WERI-Rb-1 (cell line): Measurements from ENCODE around the gene GCA.

Experiments used
- DNase-seq: peaks from one replicate; pipeline ENCODE4 v3.0.0-alpha.2; 2020
- H3K27ac ChIP-seq: fragments of 250-450 bp; sonication (Bioruptor Pico); 2 replicates; pipeline ENCODE4 v1.5.1; 2020; ENCODE audit warnings: mild to moderate bottlenecking, moderate library complexity
- H3K27me3 ChIP-seq: fragments of 250-450 bp; sonication (Bioruptor Pico); 2 replicates; pipeline ENCODE4 v1.5.1; 2021; ENCODE audit warnings: mild to moderate bottlenecking, low read depth, moderate library complexity; ENCODE audit not compliant: insufficient read depth, severe bottlenecking
- H3K36me3 ChIP-seq: fragments of 250-450 bp; sonication (Bioruptor Pico); 2 replicates; pipeline ENCODE4 v1.5.1; 2020; ENCODE audit warnings: mild to moderate bottlenecking, moderate library complexity
- H3K4me3 ChIP-seq: 2 replicates; pipeline ENCODE4 v1.5.1; 2011; ENCODE audit warnings: low read depth, mild to moderate bottlenecking, control low read depth, low read length
- H3K9me3 ChIP-seq: fragments of 250-450 bp; sonication (Bioruptor Pico); 2 replicates; pipeline ENCODE4 v1.5.1; 2021; ENCODE audit warnings: mild to moderate bottlenecking, moderate library complexity; ENCODE audit not compliant: severe bottlenecking
- CTCF ChIP-seq: IDR thresholded peaks from 2 replicates; pipeline ENCODE4 v1.5.1; 2011; ENCODE audit warnings: low read depth, mild to moderate bottlenecking, control low read depth, inconsistent platforms, low read length

Gene GCA

GRCh38 chr2:162316590-162316989 lies 27.3 kb upstream of the GCA start:
- no peaks in the 10 kb centered on the region for H3K36me3 ChIP-seq
- H3K27ac ChIP-seq, result no peak overlapping the region
- no peaks in the 10 kb centered on the region for H3K27me3 ChIP-seq
- DNase-seq, result no peak
- H3K4me3 ChIP-seq, result no peak overlapping the region
- no peak for TF ChIP-seq CTCF
- no peaks in the 10 kb centered on the region for H3K9me3 ChIP-seq

DNA sequence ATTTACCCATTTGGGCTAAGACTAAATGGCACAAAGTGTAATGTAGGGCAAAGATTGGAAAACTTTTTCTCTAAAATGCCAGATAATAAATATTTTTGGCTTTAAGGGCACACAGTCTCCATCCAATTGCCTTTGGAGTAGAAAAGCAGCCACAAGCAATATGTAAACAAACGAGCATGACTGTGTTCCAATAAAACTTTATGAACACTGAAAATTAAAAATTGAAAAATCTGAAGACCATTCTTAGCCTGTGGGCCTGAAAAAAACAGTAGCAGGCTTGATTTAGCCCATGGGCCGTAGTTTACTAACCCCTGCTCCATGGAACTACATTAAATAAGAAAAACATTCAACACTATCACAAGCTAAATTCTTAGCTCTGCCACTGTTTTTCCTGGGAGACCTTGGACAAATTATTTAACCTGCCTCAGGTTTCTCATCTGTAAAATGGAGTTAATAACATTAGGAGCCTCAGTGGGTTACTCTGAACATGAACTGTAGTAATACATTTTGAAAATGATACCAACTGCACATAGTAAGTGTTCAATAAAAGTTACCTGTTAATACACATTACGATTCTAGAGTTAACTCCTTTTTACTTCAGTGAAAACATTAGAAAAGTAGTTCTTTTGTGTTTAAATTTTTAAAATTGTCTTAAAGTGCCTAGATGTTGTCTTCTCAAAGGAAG lies 26.7 kb upstream of the GCA start:
- no peak overlapping the region for H3K4me3 ChIP-seq
- no peak overlapping the region for H3K27ac ChIP-seq
- H3K9me3 ChIP-seq, result no peaks in the 10 kb centered on the region
- H3K36me3 ChIP-seq, result no peaks in the 10 kb centered on the region
- no peak for TF ChIP-seq CTCF
- DNase-seq, result no peak
- no peaks in the 10 kb centered on the region for H3K27me3 ChIP-seq

DNA sequence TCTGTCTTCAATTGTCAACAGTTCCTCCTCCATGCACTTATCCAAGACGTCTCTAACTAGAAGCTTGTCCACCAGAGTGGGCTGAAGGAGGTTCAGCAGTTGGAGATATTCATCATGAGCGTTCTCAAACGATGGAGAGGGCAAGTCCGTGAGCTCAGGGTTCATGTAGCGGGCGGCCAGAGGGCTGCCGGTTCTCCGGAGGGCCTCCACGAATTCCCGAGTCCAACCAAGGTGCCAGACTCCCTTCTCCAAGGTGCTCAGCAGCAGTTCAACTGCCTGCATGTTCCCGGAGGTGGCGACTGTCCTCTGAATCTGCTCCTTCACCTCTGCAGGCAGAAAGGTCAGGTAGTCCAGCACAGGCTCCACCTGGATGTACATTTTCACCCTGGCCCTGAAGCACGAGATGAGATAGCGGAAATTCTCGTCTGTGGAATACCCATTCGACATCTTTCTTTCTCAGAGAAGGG lies 26.0 kb upstream of the GCA start:
- no peaks in the 10 kb centered on the region for H3K27me3 ChIP-seq
- no peak for TF ChIP-seq CTCF
- no peaks in the 10 kb centered on the region for H3K36me3 ChIP-seq
- DNase-seq, result no peak
- H3K9me3 ChIP-seq, result no peaks in the 10 kb centered on the region
- no peak overlapping the region for H3K27ac ChIP-seq
- H3K4me3 ChIP-seq, result peak overlapping the region; percentile 46

DNA sequence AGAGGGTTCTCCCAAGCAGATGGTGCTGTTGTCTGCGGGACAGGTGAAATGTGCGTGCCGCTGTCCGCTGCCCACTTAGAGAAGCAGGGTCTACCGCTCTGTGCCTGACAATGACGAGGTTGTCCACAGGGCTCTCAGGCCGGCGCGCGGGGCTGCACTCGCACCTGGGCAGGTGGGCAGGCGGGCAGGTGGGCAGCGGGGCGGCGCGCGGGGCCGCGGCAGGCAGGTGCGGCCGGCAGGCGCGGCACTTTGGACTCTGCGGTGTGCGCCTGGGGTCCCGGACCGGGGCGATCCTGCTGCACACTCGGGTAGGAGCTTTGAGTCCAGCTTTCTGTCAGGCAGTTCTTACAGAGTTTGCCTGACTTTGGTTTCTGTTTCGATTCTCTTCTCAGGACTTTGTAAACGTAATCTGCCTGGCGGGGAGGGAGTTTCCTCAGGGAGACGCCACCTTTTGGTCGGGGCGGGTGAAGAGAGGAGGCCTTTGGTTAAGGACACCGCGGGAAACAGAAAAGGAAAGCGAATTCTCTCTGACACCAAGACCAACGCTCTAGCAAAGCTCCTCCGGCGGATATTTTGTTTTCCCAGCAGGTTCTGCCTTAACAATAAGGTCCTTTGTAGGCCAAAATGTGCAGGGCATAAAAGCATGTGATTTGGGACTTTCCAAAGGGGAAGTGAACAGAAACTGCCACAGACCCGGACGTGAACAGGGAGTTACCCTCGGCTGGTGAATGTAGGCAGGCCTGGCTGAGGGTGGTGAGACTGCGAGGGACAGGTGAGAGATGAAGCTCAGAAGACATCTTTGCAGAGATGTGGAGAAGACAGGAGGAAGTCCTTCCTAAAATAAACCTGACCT lies 25.4 kb upstream of the GCA start, which contains the start of gene IFIH1:
Gene IFIH1 (minus strand): TSS at position 357 of the 853 bp plus-strand sequence. CDS start 377 bp downstream, outside the sequence.
- no peaks in the 10 kb centered on the region for H3K36me3 ChIP-seq
- no peaks in the 10 kb centered on the region for H3K9me3 ChIP-seq
- no peak within 1 kb of the TSS for H3K27ac ChIP-seq
- no peaks in the 10 kb centered on the region for H3K27me3 ChIP-seq
- peak within 1 kb of the TSS; percentile 46 for H3K4me3 ChIP-seq
- peak; percentile 73 for DNase-seq
- TF ChIP-seq CTCF, result peak; percentile 34; the same call in 1 of the 2 replicates

GRCh38 chr2:162320864-162321517 lies 22.9 kb upstream of the GCA start:
- DNase-seq, result no peak
- H3K9me3 ChIP-seq, result no peaks in the 10 kb centered on the region
- H3K27ac ChIP-seq, result no peak overlapping the region
- H3K4me3 ChIP-seq, result no peak overlapping the region
- TF ChIP-seq CTCF, result no peak
- H3K27me3 ChIP-seq, result no peaks in the 10 kb centered on the region
- H3K36me3 ChIP-seq, result no peaks in the 10 kb centered on the region
